HCT116 (cell line): ENCODE results near the gene FGD5. TPM values are rescaled to one million over a fixed set of nuclear protein-coding genes. Genes with fewer than 3 reads are reported as not detected.

ENCODE experiments used
- ATAC-seq: fragments of 200-7000 bp; cut with Tn5 transposase; 2 replicates; pipeline ENCODE4 v1.9.1; 2020; ENCODE audit warnings: mild to moderate bottlenecking, moderate library complexity
- BruUV-seq: library from RNA; stranded (reverse); fragments of 400-500 nt; replicated peaks from 2 replicates; lab custom pipeline; 2021; lab: Mats Ljungman, UMichigan
- CTCF ChIA-PET: fragments of 300-600 bp; sonication (Branson Sonifier 250); formaldehyde crosslinking; loops from one replicate; lab custom pipeline; 2021; ENCODE audit warnings: antibody characterized with exemption; lab: Charles Lee
- POLR2A ChIA-PET: fragments of 300-600, 350-600 bp; sonication (Branson Sonifier 250); formaldehyde crosslinking; loops from one replicate; lab custom pipeline; 2021; ENCODE audit warnings: antibody characterized with exemption; lab: Charles Lee
- RAD21 ChIA-PET, 2 experiments: fragments of 300-600 bp; sonication (Branson Sonifier 250); formaldehyde crosslinking; loops; one replicate each; lab custom pipeline; 2023; ENCODE audit warnings: low total read pairs in 2 of 2; ENCODE audit not compliant: uncharacterized antibody in 2 of 2, unreplicated experiment in 2 of 2, low non-redundant PET in 1 of 2; lab: Charles Lee
- DNase-seq: peaks from one replicate; pipeline ENCODE4 v3.0.0-alpha.2; 2010; ENCODE audit warnings: low read depth, low spot score
- H2AFZ ChIP-seq: fragments of 200-600 bp; shearing (Covaris generic), sonication (generic); 2 replicates; pipeline ENCODE4 v1.6.1; 2017; ENCODE audit warnings: low read depth, mixed run types, mixed read lengths, antibody characterized with exemption, low read length; ENCODE audit not compliant: poor library complexity, severe bottlenecking
- H3K27ac ChIP-seq: 2 replicates; pipeline ENCODE4 v1.5.1; 2012; ENCODE audit warnings: low read depth, low read length
- H3K27me3 ChIP-seq: fragments of 200-600 bp; sonication (generic); 2 replicates; pipeline ENCODE4 v1.6.1; 2016; ENCODE audit warnings: mixed run types, low read length, mixed read lengths; ENCODE audit not compliant: insufficient read depth
- H3K36me3 ChIP-seq, 2 experiments: fragments of 200-500 bp in 1 of 2; fragments of 200-600 bp in 1 of 2; sonication (Bioruptor generic) in 1 of 2; sonication (generic) in 1 of 2; 2 replicates each; pipeline versions ENCODE4 v1.5.1 to v1.6.1; 2014 to 2016; ENCODE audit warnings: low read length in 2 of 2, inconsistent platforms in 1 of 2, mixed read lengths in 1 of 2, mixed run types in 1 of 2; ENCODE audit not compliant: insufficient read depth in 2 of 2, control insufficient read depth in 1 of 2
- H3K4me1 ChIP-seq, 2 experiments: fragments of 200-600 bp in 1 of 2; sonication (generic) in 1 of 2; 2 replicates each; pipeline versions ENCODE4 v1.5.1 to v1.6.1; 2012 to 2017; ENCODE audit warnings: low read length in 2 of 2, inconsistent platforms in 1 of 2, mild to moderate bottlenecking in 1 of 2, mixed read lengths in 1 of 2, mixed run types in 1 of 2, moderate library complexity in 1 of 2; ENCODE audit not compliant: insufficient read depth in 2 of 2, control insufficient read depth in 1 of 2
- H3K4me2 ChIP-seq: fragments of 200-600 bp; sonication (generic); 2 replicates; pipeline ENCODE4 v1.6.1; 2017; ENCODE audit warnings: mixed run types, low read length, mixed read lengths
- H3K4me3 ChIP-seq, 2 experiments: fragments of 200-600 bp in 1 of 2; sonication (generic) in 1 of 2; replicated peaks in 1 of 2; 2 replicates each; pipeline ENCODE4 v1.5.1; 2011 to 2016; ENCODE audit warnings: low read length in 2 of 2, control low read depth in 1 of 2, low read depth in 1 of 2, mild to moderate bottlenecking in 1 of 2, mixed read lengths in 1 of 2, mixed run types in 1 of 2
- H3K79me2 ChIP-seq: fragments of 200-600 bp; sonication (generic); 2 replicates; pipeline ENCODE4 v1.6.1; 2017; ENCODE audit warnings: mild to moderate bottlenecking, mixed run types, low read length, moderate library complexity, mixed read lengths; ENCODE audit not compliant: insufficient read depth
- H3K9ac ChIP-seq: fragments of 200-600 bp; sonication (generic); 2 replicates; pipeline ENCODE4 v1.6.1; 2016; ENCODE audit warnings: low read length, mixed read lengths
- H3K9me2 ChIP-seq: fragments of 200-600 bp; sonication (generic), shearing (Covaris generic); 2 replicates; pipeline ENCODE4 v1.6.1; 2017; ENCODE audit warnings: mixed run types, mild to moderate bottlenecking, moderate library complexity; ENCODE audit not compliant: insufficient read depth
- H3K9me3 ChIP-seq, 2 experiments: fragments of 200-500 bp in 1 of 2; fragments of 200-600 bp in 1 of 2; sonication (Bioruptor generic) in 1 of 2; sonication (generic) in 1 of 2; 2 replicates each; pipeline ENCODE4 v1.6.1; 2014 to 2017; ENCODE audit warnings: low read length in 2 of 2, mixed read lengths in 2 of 2, inconsistent platforms in 1 of 2, low read depth in 1 of 2, mild to moderate bottlenecking in 1 of 2, mixed run types in 1 of 2, moderate library complexity in 1 of 2; ENCODE audit not compliant: control insufficient read depth in 1 of 2, insufficient read depth in 1 of 2
- H4K20me1 ChIP-seq: fragments of 200-600 bp; sonication (generic), shearing (Covaris generic); 2 replicates; pipeline ENCODE4 v1.6.1; 2017; ENCODE audit warnings: mixed run types, mild to moderate bottlenecking, moderate library complexity; ENCODE audit not compliant: insufficient read depth
- EGR1 ChIP-seq: IDR thresholded peaks from 2 replicates; pipeline ENCODE4 v1.6.1; 2012; ENCODE audit warnings: low read depth
- EZH2 ChIP-seq: fragments of 200-600 bp; sonication (generic); IDR thresholded peaks from 2 replicates; pipeline ENCODE4 v1.6.1; 2017; ENCODE audit warnings: antibody characterized with exemption, mixed run types
- FOSL1 ChIP-seq: IDR thresholded peaks from 2 replicates; pipeline ENCODE4 v1.6.1; 2012; ENCODE audit warnings: low read depth
- POLR2A ChIP-seq: IDR thresholded peaks from 2 replicates; pipeline ENCODE4 v1.7.0; 2011; ENCODE audit warnings: borderline replicate concordance; ENCODE audit not compliant: insufficient read depth, insufficient read length; ENCODE audit errors: extremely low read depth
- SRF ChIP-seq: IDR thresholded peaks from 2 replicates; pipeline ENCODE4 v1.6.1; 2012; ENCODE audit warnings: low read depth
- intact Hi-C: fragments of 100-400 bp; cut with micrococcal nuclease; formaldehyde crosslinking; loops from 2 replicates; pipeline ENCODE4 v1.10.0; 2022
- total RNA-seq: library from RNA; stranded (reverse); gene quantifications from one replicate; pipeline ENCODE4 v1.2.1, GENCODE V29; 2021; ENCODE audit not compliant: unreplicated experiment
- TF ChIP-seq, protein P1 (sequence below), 3 experiments: fragments of 200-600 bp in 1 of 3; sonication (generic) in 1 of 3; IDR thresholded peaks in 2 of 3; conservative IDR thresholded peaks in 1 of 3; 2 replicates each; pipeline ENCODE4 v1.5.1; 2012 to 2017; ENCODE audit warnings: low read depth in 2 of 3, low read length in 2 of 3, antibody characterized with exemption in 1 of 3, borderline replicate concordance in 1 of 3, control low read depth in 1 of 3, mild to moderate bottlenecking in 1 of 3, mixed read lengths in 1 of 3, mixed run types in 1 of 3, moderate library complexity in 1 of 3; ENCODE audit not compliant: insufficient read depth in 1 of 3
- TF ChIP-seq, protein P2 (sequence below): IDR thresholded peaks from 2 replicates; pipeline ENCODE4 v1.6.1; 2012; ENCODE audit warnings: low read depth
- TF ChIP-seq, protein P3 (sequence below): IDR thresholded peaks from 2 replicates; pipeline ENCODE4 v1.6.1; 2011; ENCODE audit warnings: mild to moderate bottlenecking, low read length, moderate library complexity; ENCODE audit not compliant: insufficient replicate concordance; ENCODE audit errors: extremely low read depth

Gene FGD5
- total RNA-seq, 1 experiment from 2014 or later = 0.22 TPM

DNA sequence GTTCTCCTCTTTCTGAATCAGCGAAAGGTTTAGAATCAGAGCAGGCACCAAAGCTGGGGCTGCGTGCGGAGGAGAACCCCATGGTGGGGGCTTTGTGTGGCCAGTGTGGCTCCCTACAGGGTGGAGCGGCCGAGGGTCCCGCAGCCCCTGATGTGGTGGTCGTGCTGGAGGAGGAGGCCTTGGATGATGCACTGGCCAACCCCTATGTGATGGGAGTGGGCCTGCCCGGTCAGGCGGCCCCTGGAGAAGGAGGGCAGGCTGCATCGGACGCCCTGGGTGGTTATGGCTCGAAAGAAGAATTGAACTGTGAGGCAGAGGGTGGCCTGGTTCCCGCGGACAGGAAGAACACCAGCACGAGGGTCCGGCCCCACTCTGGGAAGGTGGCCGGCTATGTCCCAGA, 1.4 kb downstream of the FGD5 start (continued):
- TF ChIP-seq FOSL1 = no peak

DNA sequence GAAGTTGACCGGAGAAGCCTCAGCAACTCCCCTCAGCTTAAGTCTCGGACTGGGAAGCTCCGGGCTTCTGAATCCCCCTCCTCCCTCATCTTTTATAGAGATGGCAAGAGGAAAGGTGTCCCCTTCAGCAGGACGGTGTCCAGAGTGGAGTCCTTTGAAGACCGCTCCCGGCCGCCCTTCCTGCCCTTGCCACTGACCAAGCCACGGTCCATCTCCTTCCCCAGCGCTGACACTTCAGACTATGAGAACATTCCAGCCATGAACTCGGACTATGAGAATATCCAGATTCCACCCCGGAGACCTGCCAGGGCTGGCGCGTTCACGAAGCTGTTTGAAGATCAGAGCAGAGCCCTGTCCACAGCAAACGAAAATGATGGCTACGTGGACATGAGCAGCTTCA, 2.4 kb downstream of the FGD5 start:
- no TSS peak for BruUV-seq
- Histone ChIP-seq H3K9me3 (no peaks in the 10 kb centered on the region), H3K9ac (no peak overlapping the region), H3K9me2 (no peaks in the 10 kb centered on the region), H3K79me2 (no peaks in the 10 kb centered on the region), H3K4me2 (no peak overlapping the region), H3K4me1 (no peaks in the 10 kb centered on the region), H3K27me3 (peaks cover 46% of the 10 kb centered on the region), H4K20me1 (no peaks in the 10 kb centered on the region), H3K27ac (no peak overlapping the region), H3K4me3 (no peak overlapping the region), H3K36me3 (no peaks in the 10 kb centered on the region), H2AFZ (no peak overlapping the region)
- TF ChIP-seq, protein P1, sequence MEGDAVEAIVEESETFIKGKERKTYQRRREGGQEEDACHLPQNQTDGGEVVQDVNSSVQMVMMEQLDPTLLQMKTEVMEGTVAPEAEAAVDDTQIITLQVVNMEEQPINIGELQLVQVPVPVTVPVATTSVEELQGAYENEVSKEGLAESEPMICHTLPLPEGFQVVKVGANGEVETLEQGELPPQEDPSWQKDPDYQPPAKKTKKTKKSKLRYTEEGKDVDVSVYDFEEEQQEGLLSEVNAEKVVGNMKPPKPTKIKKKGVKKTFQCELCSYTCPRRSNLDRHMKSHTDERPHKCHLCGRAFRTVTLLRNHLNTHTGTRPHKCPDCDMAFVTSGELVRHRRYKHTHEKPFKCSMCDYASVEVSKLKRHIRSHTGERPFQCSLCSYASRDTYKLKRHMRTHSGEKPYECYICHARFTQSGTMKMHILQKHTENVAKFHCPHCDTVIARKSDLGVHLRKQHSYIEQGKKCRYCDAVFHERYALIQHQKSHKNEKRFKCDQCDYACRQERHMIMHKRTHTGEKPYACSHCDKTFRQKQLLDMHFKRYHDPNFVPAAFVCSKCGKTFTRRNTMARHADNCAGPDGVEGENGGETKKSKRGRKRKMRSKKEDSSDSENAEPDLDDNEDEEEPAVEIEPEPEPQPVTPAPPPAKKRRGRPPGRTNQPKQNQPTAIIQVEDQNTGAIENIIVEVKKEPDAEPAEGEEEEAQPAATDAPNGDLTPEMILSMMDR (IDR thresholded peaks at IDR 0.05 in 2 of 3, conservative IDR thresholded peaks at IDR 0.05 in 1 of 3; ENCODE audit: borderline replicate concordance in 1 of 3, insufficient read depth in 1 of 3, low read depth in 2 of 3, low read length in 2 of 3) = no peak
- TF ChIP-seq EZH2 (no peak), SRF (no peak), EGR1 (no peak), POLR2A (no peak)
- TF ChIP-seq, protein P2, sequence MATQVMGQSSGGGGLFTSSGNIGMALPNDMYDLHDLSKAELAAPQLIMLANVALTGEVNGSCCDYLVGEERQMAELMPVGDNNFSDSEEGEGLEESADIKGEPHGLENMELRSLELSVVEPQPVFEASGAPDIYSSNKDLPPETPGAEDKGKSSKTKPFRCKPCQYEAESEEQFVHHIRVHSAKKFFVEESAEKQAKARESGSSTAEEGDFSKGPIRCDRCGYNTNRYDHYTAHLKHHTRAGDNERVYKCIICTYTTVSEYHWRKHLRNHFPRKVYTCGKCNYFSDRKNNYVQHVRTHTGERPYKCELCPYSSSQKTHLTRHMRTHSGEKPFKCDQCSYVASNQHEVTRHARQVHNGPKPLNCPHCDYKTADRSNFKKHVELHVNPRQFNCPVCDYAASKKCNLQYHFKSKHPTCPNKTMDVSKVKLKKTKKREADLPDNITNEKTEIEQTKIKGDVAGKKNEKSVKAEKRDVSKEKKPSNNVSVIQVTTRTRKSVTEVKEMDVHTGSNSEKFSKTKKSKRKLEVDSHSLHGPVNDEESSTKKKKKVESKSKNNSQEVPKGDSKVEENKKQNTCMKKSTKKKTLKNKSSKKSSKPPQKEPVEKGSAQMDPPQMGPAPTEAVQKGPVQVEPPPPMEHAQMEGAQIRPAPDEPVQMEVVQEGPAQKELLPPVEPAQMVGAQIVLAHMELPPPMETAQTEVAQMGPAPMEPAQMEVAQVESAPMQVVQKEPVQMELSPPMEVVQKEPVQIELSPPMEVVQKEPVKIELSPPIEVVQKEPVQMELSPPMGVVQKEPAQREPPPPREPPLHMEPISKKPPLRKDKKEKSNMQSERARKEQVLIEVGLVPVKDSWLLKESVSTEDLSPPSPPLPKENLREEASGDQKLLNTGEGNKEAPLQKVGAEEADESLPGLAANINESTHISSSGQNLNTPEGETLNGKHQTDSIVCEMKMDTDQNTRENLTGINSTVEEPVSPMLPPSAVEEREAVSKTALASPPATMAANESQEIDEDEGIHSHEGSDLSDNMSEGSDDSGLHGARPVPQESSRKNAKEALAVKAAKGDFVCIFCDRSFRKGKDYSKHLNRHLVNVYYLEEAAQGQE = no peak
- TF ChIP-seq, protein P3, sequence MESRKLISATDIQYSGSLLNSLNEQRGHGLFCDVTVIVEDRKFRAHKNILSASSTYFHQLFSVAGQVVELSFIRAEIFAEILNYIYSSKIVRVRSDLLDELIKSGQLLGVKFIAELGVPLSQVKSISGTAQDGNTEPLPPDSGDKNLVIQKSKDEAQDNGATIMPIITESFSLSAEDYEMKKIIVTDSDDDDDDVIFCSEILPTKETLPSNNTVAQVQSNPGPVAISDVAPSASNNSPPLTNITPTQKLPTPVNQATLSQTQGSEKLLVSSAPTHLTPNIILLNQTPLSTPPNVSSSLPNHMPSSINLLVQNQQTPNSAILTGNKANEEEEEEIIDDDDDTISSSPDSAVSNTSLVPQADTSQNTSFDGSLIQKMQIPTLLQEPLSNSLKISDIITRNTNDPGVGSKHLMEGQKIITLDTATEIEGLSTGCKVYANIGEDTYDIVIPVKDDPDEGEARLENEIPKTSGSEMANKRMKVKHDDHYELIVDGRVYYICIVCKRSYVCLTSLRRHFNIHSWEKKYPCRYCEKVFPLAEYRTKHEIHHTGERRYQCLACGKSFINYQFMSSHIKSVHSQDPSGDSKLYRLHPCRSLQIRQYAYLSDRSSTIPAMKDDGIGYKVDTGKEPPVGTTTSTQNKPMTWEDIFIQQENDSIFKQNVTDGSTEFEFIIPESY = no peak
- RAD21 ChIA-PET = no interaction called here
- POLR2A ChIA-PET = no interaction called here
- no peak for ATAC-seq
- CTCF ChIA-PET = no interaction called here
- DNase-seq = no peak
- intact Hi-C loops = no loop called here
